HFFc6 (cell line): ENCODE data around the gene CFAP57. TPM values are rescaled to one million over a fixed set of nuclear protein-coding genes. Genes with fewer than 3 reads are reported as not detected.

Experiments used
- DNase-seq: peaks from one replicate; pipeline ENCODE4 v3.0.0-alpha.2; 2018
- H3K27ac Mint-ChIP-seq: 2 replicates; pipeline ENCODE4 v1.8.0; 2020; ENCODE audit warnings: mild to moderate bottlenecking, mixed read lengths
- H3K27me3 Mint-ChIP-seq: 2 replicates; pipeline ENCODE4 v1.8.0; 2021; ENCODE audit warnings: mild to moderate bottlenecking, moderate library complexity, mixed read lengths; ENCODE audit not compliant: insufficient read depth
- H3K36me3 Mint-ChIP-seq: 2 replicates; pipeline ENCODE4 v1.8.0; 2021; ENCODE audit warnings: low read depth, mixed read lengths
- H3K4me1 Mint-ChIP-seq: 2 replicates; pipeline ENCODE4 v1.8.0; 2020; ENCODE audit warnings: low read depth, mixed read lengths
- H3K4me3 Mint-ChIP-seq: 2 replicates; pipeline ENCODE4 v1.8.0; 2020; ENCODE audit warnings: mild to moderate bottlenecking, moderate library complexity, mixed read lengths
- H3K9me3 Mint-ChIP-seq: 2 replicates; pipeline ENCODE4 v1.8.0; 2020; ENCODE audit warnings: mild to moderate bottlenecking, mixed read lengths
- total RNA-seq, 6 experiments: library from RNA; stranded (reverse); fragmentation: NEBNext Ultra II Directional; extraction: Animal tissue kit (Norgen Biotek cat#: 25700); gene quantifications; 2 replicates in 1 of 6; 3 replicates in 5 of 6; pipeline ENCODE4 v1.2.3, GENCODE V29; 2021
- TF ChIP-seq, protein P1 (sequence below): fragments of 200-600 bp; sonication (generic); IDR thresholded peaks from 2 replicates; pipeline ENCODE4 v1.5.0; 2021; ENCODE audit warnings: antibody characterized with exemption, mild to moderate bottlenecking

CFAP57 gene
- total RNA-seq, 6 experiments from 2014 or later, result 0.14 to 0.75 (median 0.19) TPM

DNA sequence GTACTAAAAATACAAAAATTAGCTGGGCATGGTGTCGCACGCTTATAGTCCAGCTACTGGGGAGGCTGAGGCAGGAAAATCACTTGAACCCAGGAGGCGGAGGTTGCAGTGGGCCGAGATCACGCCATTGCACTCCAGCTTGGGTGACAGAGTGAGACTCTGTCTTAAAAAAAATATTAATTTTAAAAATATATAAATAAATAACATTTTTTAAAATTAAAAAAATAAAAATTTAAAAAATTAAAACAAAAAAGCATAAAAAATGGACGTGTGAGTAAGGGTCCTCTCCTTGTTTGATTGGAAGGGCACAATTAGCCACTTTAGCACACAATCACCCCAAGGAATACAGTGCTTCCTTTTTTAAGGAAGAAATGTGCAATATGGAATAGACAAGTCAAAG lies 18.7 kb upstream of the CFAP57 start:
- Mint-ChIP-seq H3K27ac (no peak overlapping the region), H3K36me3 (no peaks in the 10 kb centered on the region), H3K27me3 (peaks cover 7% of the 10 kb centered on the region)

DNA sequence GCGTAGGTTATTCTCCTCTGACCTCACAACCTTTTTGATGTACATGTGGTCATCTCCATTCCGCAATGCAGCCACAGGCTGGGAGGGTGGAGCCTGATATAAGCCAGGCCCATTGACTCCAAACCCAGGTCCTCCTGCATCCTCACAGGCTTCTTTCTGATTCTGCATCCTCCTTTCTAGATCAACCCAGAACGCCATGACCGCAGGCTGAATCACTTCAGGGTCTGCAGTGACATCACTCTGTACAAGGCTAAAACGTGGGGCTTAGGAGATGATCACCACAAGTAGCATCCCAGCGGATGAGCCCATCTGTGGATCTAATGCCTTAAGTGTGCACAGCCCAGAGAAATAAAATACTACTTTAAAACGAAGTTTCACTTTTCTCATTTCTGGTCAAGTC lies 16.1 kb upstream of the CFAP57 start:
- Mint-ChIP-seq H3K4me3 (no peak overlapping the region), H3K9me3 (no peaks in the 10 kb centered on the region), H3K4me1 (peaks cover 8% of the 10 kb centered on the region; the same call in 1 of the 2 replicates), H3K27ac (no peak overlapping the region), H3K27me3 (peaks cover 5% of the 10 kb centered on the region), H3K36me3 (no peaks in the 10 kb centered on the region)
- DNase-seq, result no peak
- TF ChIP-seq, protein P1, sequence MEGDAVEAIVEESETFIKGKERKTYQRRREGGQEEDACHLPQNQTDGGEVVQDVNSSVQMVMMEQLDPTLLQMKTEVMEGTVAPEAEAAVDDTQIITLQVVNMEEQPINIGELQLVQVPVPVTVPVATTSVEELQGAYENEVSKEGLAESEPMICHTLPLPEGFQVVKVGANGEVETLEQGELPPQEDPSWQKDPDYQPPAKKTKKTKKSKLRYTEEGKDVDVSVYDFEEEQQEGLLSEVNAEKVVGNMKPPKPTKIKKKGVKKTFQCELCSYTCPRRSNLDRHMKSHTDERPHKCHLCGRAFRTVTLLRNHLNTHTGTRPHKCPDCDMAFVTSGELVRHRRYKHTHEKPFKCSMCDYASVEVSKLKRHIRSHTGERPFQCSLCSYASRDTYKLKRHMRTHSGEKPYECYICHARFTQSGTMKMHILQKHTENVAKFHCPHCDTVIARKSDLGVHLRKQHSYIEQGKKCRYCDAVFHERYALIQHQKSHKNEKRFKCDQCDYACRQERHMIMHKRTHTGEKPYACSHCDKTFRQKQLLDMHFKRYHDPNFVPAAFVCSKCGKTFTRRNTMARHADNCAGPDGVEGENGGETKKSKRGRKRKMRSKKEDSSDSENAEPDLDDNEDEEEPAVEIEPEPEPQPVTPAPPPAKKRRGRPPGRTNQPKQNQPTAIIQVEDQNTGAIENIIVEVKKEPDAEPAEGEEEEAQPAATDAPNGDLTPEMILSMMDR, result no peak

More for the DNA sequence above, 18.7 kb upstream of the CFAP57 start:
- DNase-seq, result no peak
- H3K9me3 Mint-ChIP-seq, result no peaks in the 10 kb centered on the region
- TF ChIP-seq, protein P1, result no peak
- H3K4me3 Mint-ChIP-seq, result no peak overlapping the region
- H3K4me1 Mint-ChIP-seq, result peaks cover 16% of the 10 kb centered on the region

DNA sequence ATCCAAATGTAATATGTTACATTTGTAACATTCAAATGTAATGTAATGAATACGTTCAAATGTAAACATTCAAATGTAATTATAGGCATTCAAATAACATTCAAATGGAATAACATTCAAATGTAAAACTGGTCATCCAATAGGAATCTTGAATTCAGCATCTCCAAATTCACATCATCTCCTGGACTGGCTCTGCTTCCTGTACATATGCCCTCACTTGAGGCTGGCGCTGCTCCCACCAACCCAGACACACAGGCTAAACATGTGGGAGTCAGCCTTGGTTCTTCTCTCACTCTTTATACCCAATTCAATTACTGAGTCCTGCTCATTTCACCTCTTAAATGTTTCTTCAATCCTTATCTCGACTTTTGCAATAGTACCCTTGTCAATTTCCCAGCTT lies 7.0 kb upstream of the CFAP57 start:
- TF ChIP-seq, protein P1, result no peak
- H3K27ac Mint-ChIP-seq, result no peak overlapping the region
- H3K4me3 Mint-ChIP-seq, result no peak overlapping the region
- no peak for DNase-seq
- H3K4me1 Mint-ChIP-seq, result peaks cover 14% of the 10 kb centered on the region
- no peaks in the 10 kb centered on the region for H3K9me3 Mint-ChIP-seq
- no peaks in the 10 kb centered on the region for H3K27me3 Mint-ChIP-seq
- peaks cover 63% of the 10 kb centered on the region for H3K36me3 Mint-ChIP-seq

GRCh38 chr1:43165765-43166164 lies 6.4 kb upstream of the CFAP57 start:
- TF ChIP-seq, protein P1, result no peak
- H3K27me3 Mint-ChIP-seq, result no peaks in the 10 kb centered on the region
- H3K4me1 Mint-ChIP-seq, result peaks cover 20% of the 10 kb centered on the region
- no peak overlapping the region for H3K4me3 Mint-ChIP-seq
- H3K9me3 Mint-ChIP-seq, result no peaks in the 10 kb centered on the region
- H3K27ac Mint-ChIP-seq, result no peak overlapping the region
- no peak for DNase-seq
- H3K36me3 Mint-ChIP-seq, result peaks cover 69% of the 10 kb centered on the region

DNA sequence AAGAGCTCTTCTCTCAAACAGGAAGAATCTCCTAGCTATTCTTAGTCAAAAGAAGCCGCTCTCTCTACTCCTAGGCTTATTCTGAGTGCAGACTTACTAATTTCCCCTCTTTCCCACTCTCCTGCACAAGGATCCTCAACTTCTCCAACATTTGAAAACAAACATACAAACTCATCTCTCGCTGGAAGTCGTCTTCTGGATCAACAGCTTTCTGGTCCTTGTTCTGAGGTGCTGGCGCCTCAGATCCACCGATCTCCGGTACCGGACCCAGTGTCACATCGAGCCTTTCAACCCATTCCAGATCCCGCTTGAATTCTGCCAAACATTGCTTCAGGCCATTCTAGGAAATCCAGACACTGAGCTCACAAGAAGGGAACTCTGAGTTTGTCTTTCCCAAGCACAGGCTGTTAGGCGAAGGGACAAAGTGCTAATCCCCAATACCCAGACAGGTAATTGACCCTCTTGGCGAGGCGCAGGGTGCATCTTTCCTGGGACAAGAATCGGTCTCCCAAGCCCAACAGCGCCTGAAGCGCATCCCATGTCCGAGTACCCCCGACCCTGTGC lies 736 bp upstream of the CFAP57 start:
- TF ChIP-seq, protein P1, result no peak
- H3K36me3 Mint-ChIP-seq, result peaks cover 55% of the 10 kb centered on the region
- peak overlapping the region; percentile 94 for H3K27ac Mint-ChIP-seq
- H3K4me1 Mint-ChIP-seq, result peaks cover 31% of the 10 kb centered on the region
- peak overlapping the region; percentile 94 for H3K4me3 Mint-ChIP-seq
- H3K27me3 Mint-ChIP-seq, result peaks cover 5% of the 10 kb centered on the region
- DNase-seq, result no peak
- no peaks in the 10 kb centered on the region; the same call in 1 of the 2 replicates for H3K9me3 Mint-ChIP-seq
